Activated T-helper 1 cell treated with anti-CD3 and anti-CD28 coated beads, Interleukin-12 subunit alpha, Interleukin-12 subunit beta, Interleukin-2, Interleukin-4 antibody, amounts not matched to agents 30 ng/mL and 10 ng/mL and 1 ng/mL, durations not matched to agents 14 hours and 24 hours and 36 hours (primary cell): ENCODE data around the gene PDCD11. TPM values are rescaled to one million over a fixed set of nuclear protein-coding genes. Genes with fewer than 3 reads are reported as not detected.

Experiments used
- DNase-seq: peaks from one replicate; pipeline ENCODE4 v3.0.0; 2021; ENCODE audit warnings: low spot score
- H3K27ac Mint-ChIP-seq: one replicate; pipeline ENCODE4 v1.8.0; 2021; ENCODE audit warnings: mild to moderate bottlenecking, mixed read lengths
- H3K27me3 Mint-ChIP-seq: one replicate; pipeline ENCODE4 v1.8.0; 2022; ENCODE audit warnings: mild to moderate bottlenecking, moderate library complexity, mixed read lengths; ENCODE audit not compliant: insufficient read depth
- H3K36me3 Mint-ChIP-seq: one replicate; pipeline ENCODE4 v1.8.0; 2021; ENCODE audit warnings: low read depth, mixed read lengths
- H3K4me1 Mint-ChIP-seq: one replicate; pipeline ENCODE4 v1.8.0; 2021; ENCODE audit warnings: low read depth, mixed read lengths
- H3K4me3 Mint-ChIP-seq: one replicate; pipeline ENCODE4 v1.8.0; 2021; ENCODE audit warnings: mild to moderate bottlenecking, moderate library complexity, mixed read lengths
- H3K9me3 Mint-ChIP-seq: one replicate; pipeline ENCODE4 v1.8.0; 2021; ENCODE audit warnings: mixed read lengths
- intact Hi-C: fragments of 100-400 bp; cut with micrococcal nuclease; formaldehyde crosslinking; loops from one replicate; pipeline ENCODE4 v1.15.1; 2024
- total RNA-seq: library from RNA; stranded (reverse); gene quantifications from 2 replicates; pipeline ENCODE4 v1.2.3, GENCODE V29; 2022

The PDCD11 gene
- total RNA-seq, 1 donor from 2014 or later = 99.0 TPM

DNA sequence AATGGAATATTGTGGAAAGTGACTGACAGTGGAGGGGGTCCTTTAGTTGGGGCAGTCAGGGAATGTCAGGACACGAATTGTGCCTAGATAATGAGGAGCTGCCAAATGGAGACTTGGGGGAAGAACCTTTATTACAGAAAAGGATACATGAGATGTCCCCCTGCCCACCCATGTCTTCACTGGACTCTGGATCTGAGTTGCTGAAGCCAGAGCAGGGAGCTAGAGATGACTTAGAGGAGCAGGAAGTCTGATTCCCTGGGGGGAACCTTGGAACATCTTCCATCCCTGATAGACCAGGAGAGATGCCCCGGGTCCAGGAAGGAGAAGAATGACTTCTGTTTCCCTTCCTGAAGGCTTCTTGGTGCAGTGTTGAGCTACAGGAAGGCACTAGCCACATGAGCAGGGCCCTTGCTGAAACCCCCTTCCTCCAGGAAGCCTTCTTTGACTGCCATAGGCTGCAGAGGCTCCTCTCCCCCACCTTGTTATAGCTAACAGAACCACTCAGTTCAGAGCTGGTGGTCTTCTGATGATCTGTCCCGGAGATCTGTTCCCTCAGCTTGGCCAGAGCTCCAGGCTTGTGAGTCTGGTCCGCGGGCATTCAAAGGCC lies 96.3 kb downstream of the PDCD11 start:
- Mint-ChIP-seq H3K27ac (peak overlapping the region; percentile 21), H3K9me3 (no peaks in the 10 kb centered on the region), H3K36me3 (no peaks in the 10 kb centered on the region), H3K4me1 (peaks cover 33% of the 10 kb centered on the region), H3K4me3 (peak overlapping the region; percentile 84), H3K27me3 (peaks cover 51% of the 10 kb centered on the region)
- intact Hi-C loops = loop anchor here (5.0 to 10.0 kb wide), 2 partner anchors 205 to 578 kb away; partner anchors contain the start of gene CNNM2
- no peak for DNase-seq

DNA sequence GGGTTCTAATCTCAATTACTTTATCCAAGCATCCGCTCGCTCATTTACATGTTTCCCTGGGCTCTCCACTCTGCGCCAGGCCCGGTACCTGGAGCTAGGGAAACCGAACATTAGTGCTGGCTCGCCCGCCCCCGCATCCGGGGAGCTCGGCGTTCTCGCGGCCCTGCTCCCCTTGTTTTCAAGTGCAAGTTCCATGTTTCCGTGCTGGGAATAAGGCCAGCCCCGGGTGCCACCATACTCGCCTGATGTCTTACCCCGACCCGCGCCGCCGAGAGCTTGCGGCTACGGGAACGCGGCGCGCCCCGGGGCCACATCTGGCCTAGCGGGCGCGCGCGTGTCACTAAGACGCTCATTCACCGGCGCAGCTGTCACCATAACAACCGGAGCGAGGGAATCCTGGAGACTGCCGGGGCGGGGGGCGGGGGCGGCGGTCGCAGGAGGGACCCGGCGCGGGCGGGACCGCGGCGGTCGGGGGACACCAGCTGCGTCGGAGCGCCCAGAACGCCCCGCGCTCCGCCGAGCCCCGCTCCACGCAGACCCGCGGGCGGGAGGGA lies 97.0 kb downstream of the PDCD11 start, which contains the start of gene NEURL1:
TSS of gene NEURL1 (plus strand) at position 344 of the 554 bp plus-strand sequence. CDS start 683 bp downstream, outside the sequence.
- Mint-ChIP-seq H3K36me3 (no peaks in the 10 kb centered on the region), H3K27ac (peak within 1 kb of the TSS; percentile 21), H3K9me3 (no peaks in the 10 kb centered on the region), H3K27me3 (peaks cover 52% of the 10 kb centered on the region), H3K4me1 (peaks cover 33% of the 10 kb centered on the region), H3K4me3 (peak within 1 kb of the TSS; percentile 84)
- intact Hi-C loops = loop anchor here (5.0 to 10.0 kb wide), 2 partner anchors 204 to 579 kb away; partner anchors contain the start of gene CNNM2
- DNase-seq = no peak

- H3K36me3 Mint-ChIP-seq = no peaks in the 10 kb centered on the region
- peak overlapping the region; percentile 70 for H3K4me3 Mint-ChIP-seq
- H3K4me1 Mint-ChIP-seq = peaks cover 33% of the 10 kb centered on the region
- intact Hi-C loops = loop anchor here (2.0 to 10.0 kb wide), 4 partner anchors 61 to 579 kb away; partner anchors contain the start of gene CNNM2
- no peaks in the 10 kb centered on the region for H3K9me3 Mint-ChIP-seq
- DNase-seq = peak; percentile 36
- H3K27ac Mint-ChIP-seq = no peak overlapping the region
- H3K27me3 Mint-ChIP-seq = peaks cover 53% of the 10 kb centered on the region
Measured at GRCh38 chr10:103493916-103494877, 97.8 kb downstream of the PDCD11 start.

- Mint-ChIP-seq H3K4me3 (peak overlapping the region; percentile 70), H3K36me3 (no peaks in the 10 kb centered on the region), H3K4me1 (peaks cover 43% of the 10 kb centered on the region), H3K27ac (no peak overlapping the region), H3K9me3 (no peaks in the 10 kb centered on the region), H3K27me3 (peaks cover 56% of the 10 kb centered on the region)
- no peak for DNase-seq
- intact Hi-C loops = loop anchor here (2.0 to 10.0 kb wide), 3 partner anchors 59 to 581 kb away; partner anchors contain the start of gene CNNM2
Measured at GRCh38 chr10:103495321-103495720, 98.9 kb downstream of the PDCD11 start.

Other genes with a start within 250 kb of the PDCD11 start
- 52.0 and 56.5 TPM in 2 replicates for gene NT5C2, start 203.4 kb upstream of the PDCD11 start, total RNA-seq
- gene RPEL1, start 150.7 kb upstream of the PDCD11 start, total RNA-seq = not detected in 2 replicates
- 1.5 TPM in 2 replicates for gene INA, start 119.5 kb upstream of the PDCD11 start, total RNA-seq
- 19.3 and 21.0 TPM in 2 replicates for gene PCGF6, start 45.5 kb upstream of the PDCD11 start, total RNA-seq
- 10.4 and 11.0 TPM in 2 replicates for gene TAF5, start 28.6 kb upstream of the PDCD11 start, total RNA-seq
- 480 and 483 TPM in 2 replicates for gene ATP5MK, start 151 bp upstream of the PDCD11 start, total RNA-seq
- 18.6 and 19.1 TPM in 2 replicates for gene CALHM2, start 55.7 kb downstream of the PDCD11 start, total RNA-seq
- gene CALHM1, start 62.3 kb downstream of the PDCD11 start, total RNA-seq = not detected in 2 replicates
- gene CALHM3, start 82.6 kb downstream of the PDCD11 start, total RNA-seq = not detected in 2 replicates
- gene NEURL1, start 97.1 kb downstream of the PDCD11 start, total RNA-seq = 3.4 and 3.6 TPM in 2 replicates